SKM-1 treated with dmso at 0.1 percent for 144 hours (cell line): ENCODE data around the gene PCDHA8.
"Not testable (repeated sequence)": the region's sequence is repeated elsewhere in the genome, so short reads cannot be mapped to it uniquely, and the experiment has no call there.

Source experiments
- DNase-seq: peaks from one replicate; lab custom pipeline; 2025; ENCODE audit not compliant: unreplicated experiment; lab: John Stamatoyannopoulos, UW

Gene PCDHA8

DNA sequence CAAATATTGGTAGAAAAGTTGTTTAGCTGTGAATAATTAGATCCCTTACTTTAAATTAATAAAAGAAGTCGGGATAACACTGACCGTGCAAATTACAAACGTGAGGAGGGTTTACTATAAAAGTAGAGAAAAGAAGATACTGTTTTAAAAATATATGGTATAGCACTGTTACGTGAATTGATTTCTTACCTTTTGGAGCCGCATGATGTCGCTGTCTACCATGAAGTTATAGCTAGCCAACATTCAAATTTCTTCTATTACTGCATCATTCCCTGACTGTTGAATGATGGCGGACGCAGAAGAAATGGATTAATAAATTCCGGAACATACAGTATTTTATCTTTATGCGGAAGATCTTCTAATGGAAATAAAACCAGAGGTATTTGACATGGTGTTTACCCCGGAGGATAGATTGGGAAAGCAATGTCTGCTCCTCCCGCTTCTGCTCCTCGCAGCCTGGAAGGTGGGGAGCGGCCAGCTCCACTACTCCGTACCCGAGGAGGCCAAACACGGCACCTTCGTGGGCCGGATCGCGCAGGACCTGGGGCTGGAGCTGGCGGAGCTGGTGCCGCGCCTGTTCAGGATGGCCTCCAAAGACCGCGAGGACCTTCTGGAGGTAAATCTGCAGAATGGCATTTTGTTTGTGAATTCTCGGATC is 13.2 kb upstream of the PCDHA8 start, which contains the start of gene PCDHA6:
TSS of gene PCDHA6 (plus strand) at position 257 of the 658 bp plus-strand sequence. CDS start at position 389, 132 bp downstream.
- DNase-seq: no peak

DNA sequence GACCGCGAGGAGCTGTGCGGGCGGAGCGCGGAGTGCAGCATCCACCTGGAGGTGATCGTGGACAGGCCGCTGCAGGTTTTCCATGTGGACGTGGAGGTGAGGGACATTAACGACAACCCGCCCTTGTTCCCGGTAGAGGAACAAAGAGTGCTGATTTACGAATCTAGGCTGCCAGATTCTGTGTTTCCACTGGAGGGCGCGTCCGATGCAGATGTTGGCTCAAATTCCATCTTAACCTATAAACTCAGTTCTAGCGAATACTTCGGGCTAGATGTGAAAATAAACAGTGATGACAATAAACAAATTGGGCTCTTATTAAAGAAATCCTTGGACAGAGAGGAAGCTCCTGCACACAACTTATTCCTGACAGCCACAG is 12.6 kb upstream of the PCDHA8 start:
- DNase-seq: no peak

DNA sequence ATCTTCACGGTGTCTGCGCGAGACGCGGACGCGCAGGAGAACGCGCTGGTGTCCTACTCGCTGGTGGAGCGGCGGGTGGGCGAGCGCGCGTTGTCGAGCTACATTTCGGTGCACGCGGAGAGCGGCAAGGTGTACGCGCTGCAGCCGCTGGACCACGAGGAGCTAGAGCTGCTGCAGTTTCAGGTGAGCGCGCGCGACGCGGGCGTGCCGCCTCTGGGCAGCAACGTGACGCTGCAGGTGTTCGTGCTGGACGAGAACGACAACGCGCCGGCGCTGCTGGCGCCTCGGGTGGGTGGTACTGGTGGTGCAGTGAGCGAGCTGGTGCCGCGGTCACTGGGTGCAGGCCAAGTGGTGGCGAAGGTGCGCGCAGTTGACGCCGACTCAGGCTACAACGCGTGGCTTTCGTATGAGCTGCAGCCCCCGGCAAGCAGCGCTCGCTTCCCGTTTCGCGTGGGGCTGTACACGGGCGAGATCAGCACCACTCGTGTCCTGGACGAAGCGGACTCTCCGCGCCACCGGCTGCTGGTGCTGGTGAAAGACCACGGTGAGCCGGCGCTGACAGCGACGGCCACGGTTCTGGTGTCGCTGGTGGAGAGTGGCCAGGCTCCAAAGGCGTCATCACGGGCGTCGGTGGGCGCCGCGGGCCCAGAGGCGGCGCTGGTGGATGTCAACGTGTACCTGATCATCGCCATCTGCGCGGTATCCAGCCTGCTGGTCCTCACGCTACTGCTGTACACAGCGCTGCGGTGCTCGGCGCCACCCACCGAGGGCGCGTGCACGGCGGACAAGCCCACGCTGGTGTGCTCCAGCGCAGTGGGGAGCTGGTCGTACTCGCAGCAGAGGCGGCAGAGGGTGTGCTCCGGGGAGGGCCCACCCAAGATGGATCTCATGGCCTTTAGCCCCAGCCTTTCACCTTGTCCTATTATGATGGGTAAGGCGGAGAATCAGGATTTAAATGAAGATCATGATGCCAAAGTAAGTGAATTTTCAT is 11.2 kb upstream of the PCDHA8 start:
- not testable (repeated sequence) for DNase-seq

GRCh38 chr5:140833993-140834392 is 7.0 kb upstream of the PCDHA8 start, which contains the start of gene PCDHA7:
PCDHA7 (plus strand) TSS chr5:140834269; CDS start chr5:140834384, 115 bp downstream.
- DNase-seq: no peak

DNA sequence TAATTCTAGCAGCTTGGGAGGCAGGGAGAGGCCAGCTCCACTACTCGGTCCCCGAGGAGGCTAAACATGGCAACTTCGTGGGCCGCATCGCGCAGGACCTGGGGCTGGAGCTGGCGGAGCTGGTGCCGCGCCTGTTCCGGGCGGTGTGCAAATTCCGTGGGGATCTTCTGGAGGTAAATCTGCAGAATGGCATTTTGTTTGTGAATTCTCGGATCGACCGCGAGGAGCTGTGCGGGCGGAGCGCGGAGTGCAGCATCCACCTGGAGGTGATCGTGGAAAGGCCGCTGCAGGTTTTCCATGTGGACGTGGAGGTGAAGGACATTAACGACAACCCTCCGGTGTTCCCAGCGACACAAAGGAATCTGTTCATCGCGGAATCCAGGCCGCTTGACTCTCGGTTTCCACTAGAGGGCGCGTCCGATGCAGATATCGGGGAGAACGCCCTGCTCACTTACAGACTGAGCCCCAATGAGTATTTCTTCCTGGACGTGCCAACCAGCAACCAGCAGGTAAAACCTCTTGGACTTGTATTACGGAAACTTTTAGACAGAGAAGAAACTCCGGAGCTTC is 6.5 kb upstream of the PCDHA8 start:
- not testable (repeated sequence) for DNase-seq

GRCh38 chr5:140835622-140836510 is 5.1 kb upstream of the PCDHA8 start:
- DNase-seq: no peak

GRCh38 chr5:140842798-140843733 is 2.1 kb downstream of the PCDHA8 start:
- DNase-seq: no peak

DNA sequence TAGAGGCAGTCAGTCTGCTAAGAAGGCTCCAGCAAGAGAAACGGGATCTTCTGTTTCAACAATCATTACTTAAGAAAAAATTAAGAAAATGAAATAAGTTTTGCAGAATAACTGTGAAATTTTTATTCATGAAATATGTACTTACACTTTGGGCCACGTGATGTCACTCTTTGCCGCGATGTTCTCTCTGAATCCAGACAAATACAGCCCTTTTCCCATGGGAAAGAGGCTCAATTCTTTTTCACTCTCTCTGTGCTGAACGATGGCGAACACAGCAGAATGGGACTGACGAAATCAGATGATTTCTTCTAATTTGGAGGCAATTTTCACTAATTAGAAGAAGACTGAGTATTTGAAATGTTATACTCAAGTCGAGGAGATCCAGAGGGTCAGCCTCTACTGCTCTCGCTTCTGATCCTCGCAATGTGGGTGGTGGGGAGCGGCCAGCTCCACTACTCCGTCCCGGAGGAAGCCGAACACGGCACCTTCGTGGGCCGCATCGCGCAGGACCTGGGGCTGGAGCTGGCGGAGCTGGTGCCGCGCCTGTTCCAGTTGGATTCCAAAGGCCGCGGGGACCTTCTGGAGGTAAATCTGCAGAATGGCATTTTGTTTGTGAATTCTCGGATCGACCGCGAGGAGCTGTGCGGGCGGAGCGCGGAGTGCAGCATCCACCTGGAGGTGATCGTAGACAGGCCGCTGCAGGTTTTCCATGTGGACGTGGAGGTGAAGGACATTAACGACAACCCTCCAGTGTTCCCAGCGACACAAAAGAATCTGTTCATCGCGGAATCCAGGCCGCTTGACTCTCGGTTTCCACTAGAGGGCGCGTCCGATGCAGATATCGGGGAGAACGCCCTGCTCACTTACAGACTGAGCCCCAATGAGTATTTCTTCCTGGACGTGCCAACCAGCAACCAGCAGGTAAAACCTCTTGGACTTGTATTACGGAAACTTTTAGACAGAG is 7.4 kb downstream of the PCDHA8 start, which contains the start of gene PCDHA9:
TSS of gene PCDHA9 (plus strand) at position 244 of the 964 bp plus-strand sequence. CDS start at position 358, 114 bp downstream.
- not testable (repeated sequence) for DNase-seq

- not testable (repeated sequence) for DNase-seq
These were observed 9.0 kb downstream of the PCDHA8 start for GRCh38 chr5:140849831-140850634.

DNA sequence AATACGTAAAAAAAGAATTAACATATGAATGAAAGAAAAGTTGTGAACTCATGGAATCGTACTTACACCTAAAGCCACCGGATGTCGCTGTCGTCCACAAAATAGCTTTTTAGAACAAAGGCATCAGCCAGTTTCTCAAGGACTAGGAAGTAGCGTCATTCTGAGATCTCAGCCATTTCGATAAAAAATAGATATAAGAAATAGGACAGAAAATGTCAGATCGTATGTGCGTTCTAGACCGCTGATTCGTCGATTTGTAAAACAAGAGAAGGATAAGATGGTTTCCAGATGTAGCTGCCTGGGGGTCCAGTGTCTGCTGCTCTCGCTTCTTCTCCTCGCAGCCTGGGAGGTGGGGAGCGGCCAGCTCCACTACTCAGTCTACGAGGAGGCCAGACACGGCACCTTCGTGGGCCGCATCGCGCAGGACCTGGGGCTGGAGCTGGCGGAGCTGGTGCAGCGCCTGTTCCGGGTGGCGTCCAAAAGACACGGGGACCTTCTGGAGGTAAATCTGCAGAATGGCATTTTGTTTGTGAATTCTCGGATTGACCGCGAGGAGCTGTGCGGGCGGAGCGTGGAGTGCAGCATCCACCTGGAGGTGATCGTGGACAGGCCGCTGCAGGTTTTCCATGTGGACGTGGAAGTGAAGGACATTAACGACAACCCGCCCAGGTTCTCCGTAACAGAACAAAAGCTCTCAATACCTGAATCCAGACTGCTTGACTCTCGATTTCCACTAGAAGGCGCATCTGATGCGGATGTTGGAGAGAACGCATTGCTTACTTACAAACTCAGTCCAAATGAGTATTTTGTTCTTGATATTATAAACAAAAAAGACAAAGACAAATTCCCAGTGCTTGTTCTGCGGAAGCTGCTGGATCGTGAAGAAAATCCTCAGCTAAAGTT is 15.0 kb downstream of the PCDHA8 start, which contains the start of gene PCDHA10:
TSS of gene PCDHA10 (plus strand) at position 126 of the 903 bp plus-strand sequence. CDS start at position 278, 152 bp downstream.
- no peak for DNase-seq

- no peak for DNase-seq
These were observed 16.4 kb downstream of the PCDHA8 start for GRCh38 chr5:140857177-140857986.

DNA sequence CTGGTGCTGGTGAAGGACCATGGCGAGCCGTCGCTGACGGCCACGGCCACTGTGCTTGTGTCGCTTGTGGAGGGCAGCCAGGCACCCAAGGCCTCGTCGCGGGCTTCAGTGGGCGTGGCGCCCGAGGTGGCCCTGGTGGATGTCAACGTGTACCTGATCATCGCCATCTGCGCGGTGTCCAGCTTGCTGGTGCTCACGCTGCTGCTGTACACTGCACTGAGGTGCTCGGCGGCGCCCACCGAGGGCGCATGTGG is 16.9 kb downstream of the PCDHA8 start:
- no peak for DNase-seq

DNA sequence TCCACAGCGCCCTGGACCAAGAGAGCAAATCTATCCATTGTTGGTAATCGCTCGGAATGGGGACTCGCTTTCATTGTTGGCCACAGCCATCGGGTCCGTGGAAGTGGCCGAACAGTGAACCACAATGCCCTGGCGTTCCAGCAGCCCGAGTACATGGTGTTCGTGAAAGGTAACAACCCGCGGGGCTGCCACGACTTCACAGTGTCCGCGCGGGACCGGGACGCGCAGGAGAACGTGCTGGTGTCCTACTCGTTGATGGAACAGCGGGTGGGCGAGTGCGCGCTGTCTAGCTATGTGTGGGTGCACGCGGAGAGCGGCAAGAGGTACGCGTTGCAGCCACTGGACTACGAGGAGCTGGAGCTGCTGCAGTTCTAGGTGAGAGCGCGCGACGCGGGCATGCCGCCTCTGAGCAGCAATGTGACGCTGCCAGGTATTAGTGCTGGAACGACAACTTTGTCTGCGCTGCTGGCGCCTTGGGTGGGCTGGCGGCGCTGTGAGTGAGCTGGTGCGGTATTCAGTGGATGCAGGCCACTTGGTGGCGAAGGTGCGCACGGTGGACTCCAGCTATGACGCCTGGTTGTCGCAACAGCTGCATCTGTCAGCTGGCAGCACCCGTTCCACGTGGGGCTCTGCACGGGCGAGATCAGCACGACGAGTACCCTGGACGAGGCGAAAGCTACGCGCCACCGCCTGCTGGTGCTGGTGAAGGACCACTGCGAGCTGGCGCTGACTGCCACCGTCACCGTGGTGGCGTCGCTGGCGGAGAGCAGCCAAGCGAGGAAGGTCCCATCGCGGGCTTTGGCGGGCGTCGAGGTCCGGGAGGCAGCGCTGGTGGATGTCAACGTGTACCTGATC is 21.7 kb downstream of the PCDHA8 start:
- DNase-seq: no peak

DNA sequence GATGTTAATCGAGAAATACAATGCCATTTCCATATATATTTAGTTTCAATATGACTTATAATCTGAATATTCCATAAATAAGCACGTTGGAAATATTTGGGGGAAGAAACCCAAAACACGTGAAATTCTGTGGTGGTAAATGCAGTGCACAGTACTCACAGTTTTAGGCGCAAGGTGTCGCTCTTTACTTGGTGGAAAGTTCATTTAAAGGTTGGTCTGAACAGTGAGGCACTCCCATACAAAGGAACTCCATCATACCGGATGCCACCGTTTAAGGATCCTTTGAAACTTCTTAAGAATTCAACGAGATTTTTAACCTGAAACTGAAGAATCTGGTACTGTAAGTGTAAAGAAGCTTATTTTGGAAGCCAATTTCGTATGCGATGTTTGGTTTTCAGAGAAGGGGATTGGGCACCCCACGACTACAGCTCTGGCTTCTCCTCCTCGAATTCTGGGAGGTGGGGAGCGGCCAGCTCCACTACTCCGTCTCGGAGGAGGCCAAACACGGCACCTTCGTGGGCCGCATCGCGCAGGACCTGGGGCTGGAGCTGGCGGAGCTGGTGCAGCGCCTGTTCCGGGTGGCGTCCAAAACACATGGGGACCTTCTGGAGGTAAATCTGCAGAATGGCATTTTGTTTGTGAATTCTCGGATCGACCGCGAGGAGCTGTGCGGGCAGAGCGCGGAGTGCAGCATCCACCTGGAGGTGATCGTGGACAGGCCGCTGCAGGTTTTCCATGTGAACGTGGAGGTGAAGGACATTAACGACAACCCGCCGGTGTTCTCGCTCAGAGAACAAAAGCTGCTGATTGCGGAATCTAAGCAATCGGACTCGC is 28.0 kb downstream of the PCDHA8 start, which contains the start of gene PCDHA11:
TSS of gene PCDHA11 (plus strand) at position 237 of the 834 bp plus-strand sequence. CDS start at position 384, 147 bp downstream.
- no peak for DNase-seq
